DND-41 (cell line): Measurements from ENCODE around the gene PFN1.

Experiments used
- ATAC-seq: fragments of 200-7000 bp; cut with Tn5 transposase; 3 replicates; pipeline ENCODE4 v1.9.1; 2021; ENCODE audit warnings: low read depth; ENCODE audit not compliant: insufficient read depth
- DNase-seq: peaks from one replicate; pipeline ENCODE4 v3.0.0-alpha.2; 2020
- H2AFZ ChIP-seq: 2 replicates; pipeline ENCODE4 v1.6.0; 2012; ENCODE audit warnings: low read depth, low read length
- H3K27ac ChIP-seq: 2 replicates; pipeline ENCODE4 v1.5.1; 2012; ENCODE audit warnings: low read length, inconsistent platforms
- H3K27me3 ChIP-seq: fragments of 200-600 bp; sonication (generic); 2 replicates; pipeline ENCODE4 v1.6.0; 2012; ENCODE audit warnings: low read length, mild to moderate bottlenecking, inconsistent platforms; ENCODE audit not compliant: insufficient read depth, poor library complexity
- H3K36me3 ChIP-seq: 2 replicates; pipeline ENCODE4 v1.5.1; 2012; ENCODE audit warnings: low read length, inconsistent platforms; ENCODE audit not compliant: insufficient read depth
- H3K4me1 ChIP-seq: 2 replicates; pipeline ENCODE4 v1.5.1; 2012; ENCODE audit warnings: mild to moderate bottlenecking, low read length; ENCODE audit not compliant: insufficient read depth
- H3K4me2 ChIP-seq: 2 replicates; pipeline ENCODE4 v1.6.0; 2012; ENCODE audit warnings: mild to moderate bottlenecking, moderate library complexity, low read length, inconsistent platforms; ENCODE audit not compliant: insufficient read depth
- H3K4me3 ChIP-seq, 2 experiments: fragments of 200-600 bp in 1 of 2; shearing (Covaris generic) in 1 of 2; 2 replicates each; pipeline ENCODE4 v1.5.1; 2012 to 2016; ENCODE audit warnings: inconsistent platforms in 2 of 2, low read length in 2 of 2, mild to moderate bottlenecking in 2 of 2, low read depth in 1 of 2, moderate library complexity in 1 of 2
- H3K79me2 ChIP-seq: 2 replicates; pipeline ENCODE4 v1.6.0; 2012; ENCODE audit warnings: low read length, inconsistent platforms; ENCODE audit not compliant: insufficient read depth
- H3K9ac ChIP-seq: 2 replicates; pipeline ENCODE4 v1.6.0; 2012; ENCODE audit warnings: low read depth, mild to moderate bottlenecking, inconsistent platforms, low read length, moderate library complexity
- H3K9me3 ChIP-seq: 2 replicates; pipeline ENCODE4 v1.5.1; 2012; ENCODE audit warnings: low read length, moderate library complexity, mild to moderate bottlenecking, inconsistent platforms; ENCODE audit not compliant: insufficient read depth, severe bottlenecking
- H4K20me1 ChIP-seq: 2 replicates; pipeline ENCODE4 v1.6.0; 2012; ENCODE audit warnings: low read length; ENCODE audit not compliant: insufficient read depth
- CTCF ChIP-seq: IDR thresholded peaks from 2 replicates; pipeline ENCODE4 v1.5.1; 2012; ENCODE audit warnings: borderline replicate concordance, low read length, moderate library complexity, mild to moderate bottlenecking; ENCODE audit not compliant: poor library complexity, severe bottlenecking; ENCODE audit errors: extremely low read depth
- EZH2 ChIP-seq: IDR thresholded peaks from 3 replicates; pipeline ENCODE4 v1.6.1; 2012; ENCODE audit warnings: borderline replicate concordance, low read depth, mild to moderate bottlenecking, moderate library complexity, low read length, inconsistent platforms; ENCODE audit not compliant: severe bottlenecking

Gene PFN1

GRCh38 chr17:4900231-4901107 is 47.9 kb downstream of the PFN1 start:
- Histone ChIP-seq H3K9me3 (no peaks in the 10 kb centered on the region), H3K4me3 (no peak overlapping the region), H3K79me2 (no peaks in the 10 kb centered on the region), H3K36me3 (peaks cover 19% of the 10 kb centered on the region), H3K4me1 (peaks cover 20% of the 10 kb centered on the region), H2AFZ (no peak overlapping the region), H3K27me3 (no peaks in the 10 kb centered on the region), H3K9ac (no peak overlapping the region), H3K4me2 (no peak overlapping the region), H3K27ac (no peak overlapping the region), H4K20me1 (peaks cover 3% of the 10 kb centered on the region)
- ATAC-seq (no peak), DNase-seq (no peak)
- no peak for TF ChIP-seq EZH2
- TF ChIP-seq CTCF: no peak

GRCh38 chr17:4899341-4900230 is 48.7 kb downstream of the PFN1 start, which contains the start of gene C17orf107:
TSS of gene C17orf107 (plus strand) at chr17:4899536. CDS start at chr17:4899763, 227 bp downstream.
- DNase-seq: no peak

GRCh38 chr17:4898927-4899326 is 49.4 kb downstream of the PFN1 start:
- Histone ChIP-seq H3K4me2 (no peak overlapping the region), H3K9ac (no peak overlapping the region), H3K27ac (no peak overlapping the region), H3K9me3 (no peaks in the 10 kb centered on the region), H4K20me1 (peaks cover 3% of the 10 kb centered on the region), H3K4me3 (no peak overlapping the region), H3K4me1 (peaks cover 18% of the 10 kb centered on the region), H3K79me2 (no peaks in the 10 kb centered on the region), H3K27me3 (no peaks in the 10 kb centered on the region), H3K36me3 (peaks cover 34% of the 10 kb centered on the region), H2AFZ (no peak overlapping the region)
- no peak for DNase-seq
- ATAC-seq: no peak
- TF ChIP-seq EZH2 (no peak), CTCF (no peak)

More at GRCh38 chr17:4899341-4900230, 48.7 kb downstream of the PFN1 start, which contains the start of gene C17orf107:
- Histone ChIP-seq H3K9me3 (no peaks in the 10 kb centered on the region), H3K4me2 (no peak within 1 kb of the TSS), H3K27ac (no peak within 1 kb of the TSS), H3K36me3 (peaks cover 27% of the 10 kb centered on the region), H2AFZ (no peak within 1 kb of the TSS), H3K27me3 (no peaks in the 10 kb centered on the region), H4K20me1 (peaks cover 3% of the 10 kb centered on the region), H3K4me3 (no peak within 1 kb of the TSS), H3K79me2 (no peaks in the 10 kb centered on the region), H3K4me1 (peaks cover 20% of the 10 kb centered on the region), H3K9ac (no peak within 1 kb of the TSS)
- TF ChIP-seq EZH2: no peak
- TF ChIP-seq CTCF: no peak
- ATAC-seq: no peak
